Measurements from ENCODE around the gene TP53BP2. TPM values are rescaled to one million over a fixed set of nuclear protein-coding genes. Genes with fewer than 3 reads are reported as not detected.

TP53BP2 gene
- total RNA-seq, 1 experiment from 2014 or later = 38.2 TPM

GRCh38 chr1:223752721-223753515 is 92.8 kb downstream of the TP53BP2 start:
- no peaks in the 10 kb centered on the region for H3K4me1 ChIP-seq (ENCODE audit: control insufficient read depth in 1 of 2, insufficient read depth in 2 of 2, low read length in 2 of 2)
- no TSS peak for BruUV-seq (replicated peaks)
- ChIA-PET POLR2A (no interaction called here), RAD21 (ENCODE audit: low non-redundant PET in 1 of 2, low total read pairs in 2 of 2, uncharacterized antibody in 2 of 2, unreplicated experiment in 2 of 2) (no interaction called here), CTCF (no interaction called here)
- H3K27ac ChIP-seq (ENCODE audit: low read depth, low read length) = no peak overlapping the region
- H4K20me1 ChIP-seq (ENCODE audit: insufficient read depth) = no peaks in the 10 kb centered on the region
- TF ChIP-seq, protein P1, sequence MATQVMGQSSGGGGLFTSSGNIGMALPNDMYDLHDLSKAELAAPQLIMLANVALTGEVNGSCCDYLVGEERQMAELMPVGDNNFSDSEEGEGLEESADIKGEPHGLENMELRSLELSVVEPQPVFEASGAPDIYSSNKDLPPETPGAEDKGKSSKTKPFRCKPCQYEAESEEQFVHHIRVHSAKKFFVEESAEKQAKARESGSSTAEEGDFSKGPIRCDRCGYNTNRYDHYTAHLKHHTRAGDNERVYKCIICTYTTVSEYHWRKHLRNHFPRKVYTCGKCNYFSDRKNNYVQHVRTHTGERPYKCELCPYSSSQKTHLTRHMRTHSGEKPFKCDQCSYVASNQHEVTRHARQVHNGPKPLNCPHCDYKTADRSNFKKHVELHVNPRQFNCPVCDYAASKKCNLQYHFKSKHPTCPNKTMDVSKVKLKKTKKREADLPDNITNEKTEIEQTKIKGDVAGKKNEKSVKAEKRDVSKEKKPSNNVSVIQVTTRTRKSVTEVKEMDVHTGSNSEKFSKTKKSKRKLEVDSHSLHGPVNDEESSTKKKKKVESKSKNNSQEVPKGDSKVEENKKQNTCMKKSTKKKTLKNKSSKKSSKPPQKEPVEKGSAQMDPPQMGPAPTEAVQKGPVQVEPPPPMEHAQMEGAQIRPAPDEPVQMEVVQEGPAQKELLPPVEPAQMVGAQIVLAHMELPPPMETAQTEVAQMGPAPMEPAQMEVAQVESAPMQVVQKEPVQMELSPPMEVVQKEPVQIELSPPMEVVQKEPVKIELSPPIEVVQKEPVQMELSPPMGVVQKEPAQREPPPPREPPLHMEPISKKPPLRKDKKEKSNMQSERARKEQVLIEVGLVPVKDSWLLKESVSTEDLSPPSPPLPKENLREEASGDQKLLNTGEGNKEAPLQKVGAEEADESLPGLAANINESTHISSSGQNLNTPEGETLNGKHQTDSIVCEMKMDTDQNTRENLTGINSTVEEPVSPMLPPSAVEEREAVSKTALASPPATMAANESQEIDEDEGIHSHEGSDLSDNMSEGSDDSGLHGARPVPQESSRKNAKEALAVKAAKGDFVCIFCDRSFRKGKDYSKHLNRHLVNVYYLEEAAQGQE (IDR thresholded peaks at IDR 0.05; ENCODE audit: low read depth) = no peak
- TF ChIP-seq, protein P2, sequence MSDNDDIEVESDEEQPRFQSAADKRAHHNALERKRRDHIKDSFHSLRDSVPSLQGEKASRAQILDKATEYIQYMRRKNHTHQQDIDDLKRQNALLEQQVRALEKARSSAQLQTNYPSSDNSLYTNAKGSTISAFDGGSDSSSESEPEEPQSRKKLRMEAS (IDR thresholded peaks at IDR 0.05) = no peak
- TF ChIP-seq ZFX (IDR thresholded peaks at IDR 0.05) = no peak
- no peak for TF ChIP-seq CEBPB (IDR thresholded peaks at IDR 0.05; ENCODE audit: low read depth)
- TF ChIP-seq SIN3A (IDR thresholded peaks at IDR 0.05; ENCODE audit: low read depth) = no peak
- TF ChIP-seq EZH2 (IDR thresholded peaks at IDR 0.05) = no peak
- TF ChIP-seq EGR1 (IDR thresholded peaks at IDR 0.05; ENCODE audit: low read depth) = no peak
- TF ChIP-seq TCF7L2 (IDR thresholded peaks at IDR 0.05; ENCODE audit: borderline replicate concordance, extremely low read depth, insufficient read depth, insufficient read length) = no peak
- TF ChIP-seq RAD21 (IDR thresholded peaks at IDR 0.05; ENCODE audit: low read depth) = no peak
- TF ChIP-seq EZH2phosphoT487 (IDR thresholded peaks at IDR 0.05; ENCODE audit: borderline replicate concordance) = no peak
- TF ChIP-seq SP1 (IDR thresholded peaks at IDR 0.05; ENCODE audit: low read depth) = no peak
- no peak for TF ChIP-seq ZNF274 (IDR thresholded peaks at IDR 0.05; ENCODE audit: low read depth, low read length)
- no peak overlapping the region for H3K4me2 ChIP-seq (ENCODE audit: low read length)
- no peaks in the 10 kb centered on the region for H3K9me2 ChIP-seq (ENCODE audit: insufficient read depth)
- no peaks in the 10 kb centered on the region for H3K9me3 ChIP-seq (ENCODE audit: control insufficient read depth in 1 of 2, insufficient read depth in 1 of 2, low read depth in 1 of 2, low read length in 2 of 2)
- no peak overlapping the region for H2AFZ ChIP-seq (ENCODE audit: low read depth, low read length, poor library complexity, severe bottlenecking)
- peaks cover 38 to 87% of the 10 kb centered on the region in 2 experiments for H3K36me3 ChIP-seq (ENCODE audit: control insufficient read depth in 1 of 2, insufficient read depth in 2 of 2, low read length in 2 of 2)
- no peak for ATAC-seq
- H3K9ac ChIP-seq (ENCODE audit: low read length) = no peak overlapping the region
- H3K4me3 ChIP-seq (replicated peaks in 1 of 2; ENCODE audit: low read depth in 1 of 2, low read length in 2 of 2) = no peak overlapping the region
- peaks cover 13% of the 10 kb centered on the region; the same call in 1 of the 2 replicates for H3K79me2 ChIP-seq (ENCODE audit: insufficient read depth, low read length)
- H3K27me3 ChIP-seq (ENCODE audit: insufficient read depth, low read length) = no peaks in the 10 kb centered on the region
- DNase-seq (ENCODE audit: low read depth, low spot score) = no peak
- intact Hi-C loops (cut with micrococcal nuclease) = no loop called here

Data from HCT116 (cell line).